Gastrocnemius medialis (tissue), 4 donors: Measurements from ENCODE around the gene SYCN. TPM values are rescaled to one million over a fixed set of nuclear protein-coding genes. Genes with fewer than 3 reads are reported as not detected.

ENCODE experiments used
- ATAC-seq, 2 donors: fragments of 150-250 bp; one replicate each; pipeline ENCODE4 v1.9.1; 2016
- DNase-seq, 2 donors: peaks; one replicate each; pipeline ENCODE4 v3.0.0-alpha.2; 2019
- H3K27ac ChIP-seq, 4 donors: fragments of 200-600 bp; sonication (generic); 1 replicate in 1 of 4; 2 replicates in 3 of 4; pipeline ENCODE4 v1.5.1; 2016 to 2018; ENCODE audit warnings: mild to moderate bottlenecking in 2 of 4, moderate library complexity in 1 of 4
- H3K27me3 ChIP-seq, 3 donors: fragments of 200-600 bp; sonication (generic) in 2 of 3; 1 replicate in 1 of 3; 2 replicates in 2 of 3; pipeline versions ENCODE4 v1.5.1 to v1.6.0; 2016 to 2019; ENCODE audit warnings: mild to moderate bottlenecking in 1 of 3, moderate library complexity in 1 of 3
- H3K36me3 ChIP-seq, 2 donors: fragments of 200-600 bp; sonication (generic) in 1 of 2; one replicate each; pipeline ENCODE4 v1.5.1; 2017 to 2018
- H3K4me1 ChIP-seq, 2 donors: fragments of 200-600 bp; sonication (generic) in 1 of 2; one replicate each; pipeline ENCODE4 v1.5.1; 2016 to 2017; ENCODE audit warnings: mild to moderate bottlenecking in 2 of 2
- H3K4me3 ChIP-seq, 4 donors: fragments of 200-600 bp; sonication (generic) in 3 of 4; 1 replicate in 1 of 4; 2 replicates in 3 of 4; pipeline ENCODE4 v1.5.1; 2016 to 2019; ENCODE audit warnings: mild to moderate bottlenecking in 2 of 4
- H3K9me3 ChIP-seq, 3 donors: fragments of 200-600 bp; sonication (generic) in 2 of 3; 1 replicate in 1 of 3; 2 replicates in 2 of 3; pipeline ENCODE4 v1.5.1; 2016 to 2019
- POLR2A ChIP-seq, 2 donors: fragments of 450-650 bp; IDR thresholded peaks; one replicate each; pipeline ENCODE4 v1.6.1; 2017; ENCODE audit warnings: antibody characterized with exemption in 2 of 2, mild to moderate bottlenecking in 2 of 2, moderate library complexity in 2 of 2
- in situ Hi-C, 4 donors: fragments of 200-750 bp; cut with MboI; loops; one replicate each; pipeline versions ENCODE4 v1.15.0 to v1.8.0; 2017; ENCODE audit warnings: low sequenced_read_pairs in 4 of 4
- intact Hi-C: fragments of 100-400 bp; cut with DNase I; formaldehyde crosslinking; loops from one replicate; pipeline ENCODE4 v1.15.1; 2023; ENCODE audit warnings: low total_unique reads
- total RNA-seq, 4 donors: library from RNA; depleted of rRNA; stranded (reverse); fragments of >200 nt; gene quantifications; one replicate each; pipeline versions ENCODE4 v1.1.0 to v1.2.3, GENCODE V29; 2016
- TF ChIP-seq, protein P1 (sequence below), 5 experiments: fragments of 450-650 bp in 3 of 5; fragments of 200-600 bp in 2 of 5; sonication (generic) in 2 of 5; IDR thresholded peaks in 4 of 5; conservative IDR thresholded peaks in 1 of 5; 1 replicate in 4 of 5; 2 replicates in 1 of 5; pipeline ENCODE4 v1.5.1; 2016 to 2019; ENCODE audit warnings: antibody characterized with exemption in 5 of 5, mild to moderate bottlenecking in 3 of 5, moderate library complexity in 3 of 5

Gene SYCN
- total RNA-seq, 4 donors from 2014 or later = not detected

DNA sequence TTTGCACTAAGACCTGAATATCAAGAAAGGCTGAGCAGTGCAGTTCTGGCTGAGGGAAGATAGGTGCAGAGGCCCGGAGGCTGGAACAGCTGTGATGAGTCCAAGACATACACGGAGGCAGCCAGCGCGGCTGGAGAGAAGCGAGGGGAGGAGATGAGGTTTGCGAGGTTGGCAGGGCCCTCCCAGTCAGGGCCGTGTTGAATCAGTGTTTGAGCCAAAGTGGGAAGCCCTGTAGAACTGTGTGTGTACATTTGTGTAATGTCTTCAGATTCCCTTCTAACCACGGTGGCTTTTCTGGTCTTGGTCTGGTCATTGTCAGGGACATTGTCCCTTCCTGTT, 43.6 kb downstream of the SYCN start:
- no peaks in the 10 kb centered on the region for H3K4me1 ChIP-seq
- DNase-seq = no peak
- no peak overlapping the region for H3K27ac ChIP-seq

DNA sequence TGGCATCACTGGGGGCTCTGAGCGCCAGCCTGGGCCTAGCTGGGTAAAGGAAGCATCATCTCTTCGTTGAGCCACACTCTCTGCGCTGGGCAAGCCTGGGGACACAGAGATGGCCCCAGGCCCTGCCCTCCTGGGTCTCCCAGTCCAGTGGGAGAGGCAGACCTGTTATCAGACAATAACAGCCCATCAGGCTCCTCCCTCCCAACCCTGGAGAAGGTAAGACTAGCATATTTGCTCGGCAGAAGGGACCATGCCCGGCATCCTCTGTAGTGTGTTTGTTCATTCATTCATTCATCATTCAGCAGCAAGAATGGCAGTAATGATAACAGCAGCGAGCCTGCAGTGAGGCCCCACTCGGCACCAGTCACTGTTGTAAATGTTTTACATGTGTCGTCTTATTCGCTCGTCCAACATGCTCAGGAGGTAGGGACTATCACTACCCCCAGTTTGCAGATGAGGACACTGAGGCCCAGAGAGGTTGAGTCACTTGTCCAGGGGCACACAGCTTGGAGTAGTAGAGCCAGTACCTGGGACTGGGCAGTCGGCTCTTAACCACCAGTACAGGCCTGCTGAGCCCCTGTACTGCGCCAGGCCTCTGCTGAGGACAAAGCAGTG, 45.3 kb downstream of the SYCN start:
- no peaks in the 10 kb centered on the region for H3K36me3 ChIP-seq
- in situ Hi-C loops = no loop called here
- DNase-seq = no peak
- intact Hi-C loops = no loop called here
- TF ChIP-seq, protein P1, sequence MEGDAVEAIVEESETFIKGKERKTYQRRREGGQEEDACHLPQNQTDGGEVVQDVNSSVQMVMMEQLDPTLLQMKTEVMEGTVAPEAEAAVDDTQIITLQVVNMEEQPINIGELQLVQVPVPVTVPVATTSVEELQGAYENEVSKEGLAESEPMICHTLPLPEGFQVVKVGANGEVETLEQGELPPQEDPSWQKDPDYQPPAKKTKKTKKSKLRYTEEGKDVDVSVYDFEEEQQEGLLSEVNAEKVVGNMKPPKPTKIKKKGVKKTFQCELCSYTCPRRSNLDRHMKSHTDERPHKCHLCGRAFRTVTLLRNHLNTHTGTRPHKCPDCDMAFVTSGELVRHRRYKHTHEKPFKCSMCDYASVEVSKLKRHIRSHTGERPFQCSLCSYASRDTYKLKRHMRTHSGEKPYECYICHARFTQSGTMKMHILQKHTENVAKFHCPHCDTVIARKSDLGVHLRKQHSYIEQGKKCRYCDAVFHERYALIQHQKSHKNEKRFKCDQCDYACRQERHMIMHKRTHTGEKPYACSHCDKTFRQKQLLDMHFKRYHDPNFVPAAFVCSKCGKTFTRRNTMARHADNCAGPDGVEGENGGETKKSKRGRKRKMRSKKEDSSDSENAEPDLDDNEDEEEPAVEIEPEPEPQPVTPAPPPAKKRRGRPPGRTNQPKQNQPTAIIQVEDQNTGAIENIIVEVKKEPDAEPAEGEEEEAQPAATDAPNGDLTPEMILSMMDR (IDR thresholded peaks at IDR 0.05 in 4 of 5, conservative IDR thresholded peaks at IDR 0.05 in 1 of 5) = no peak
- no peak for TF ChIP-seq POLR2A (IDR thresholded peaks at IDR 0.05)
- H3K4me3 ChIP-seq = no peak overlapping the region
- no peaks in the 10 kb centered on the region for H3K9me3 ChIP-seq
- no peaks in the 10 kb centered on the region for H3K4me1 ChIP-seq
- H3K27me3 ChIP-seq = no peaks in the 10 kb centered on the region
- no peak overlapping the region for H3K27ac ChIP-seq
- no peak for ATAC-seq

More for the DNA sequence above, 43.6 kb downstream of the SYCN start:
- TF ChIP-seq, protein P1 (IDR thresholded peaks at IDR 0.05 in 4 of 5, conservative IDR thresholded peaks at IDR 0.05 in 1 of 5) = no peak
- no peak for TF ChIP-seq POLR2A (IDR thresholded peaks at IDR 0.05)
- intact Hi-C loops (no loop called here), in situ Hi-C loops (no loop called here)
- Histone ChIP-seq H3K9me3 (no peaks in the 10 kb centered on the region), H3K27me3 (no peaks in the 10 kb centered on the region), H3K36me3 (no peaks in the 10 kb centered on the region), H3K4me3 (no peak overlapping the region)
- ATAC-seq = no peak

DNA sequence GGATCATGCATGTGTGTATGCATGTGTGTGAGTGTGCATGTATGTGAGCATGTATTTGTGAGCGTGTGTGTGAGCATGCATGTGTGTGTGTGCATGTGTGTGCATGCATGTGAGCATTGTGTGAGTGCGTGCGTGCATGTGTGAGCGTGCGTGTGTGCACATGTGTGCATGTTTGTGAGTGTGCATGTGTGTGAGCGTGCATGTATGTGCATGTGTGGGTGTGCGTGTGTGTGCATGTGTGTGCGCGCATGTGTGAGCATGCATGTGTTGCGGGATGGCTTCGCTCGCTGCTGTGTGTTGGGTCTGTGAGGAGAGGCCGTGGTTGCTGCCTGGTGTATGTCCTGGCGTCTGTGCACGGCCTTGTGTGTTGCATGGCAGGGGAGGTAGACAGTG, 46.1 kb downstream of the SYCN start:
- no peak for ATAC-seq
- Histone ChIP-seq H3K9me3 (no peaks in the 10 kb centered on the region), H3K36me3 (no peaks in the 10 kb centered on the region), H3K27ac (no peak overlapping the region), H3K4me1 (no peaks in the 10 kb centered on the region), H3K4me3 (no peak overlapping the region), H3K27me3 (no peaks in the 10 kb centered on the region)
- TF ChIP-seq, protein P1 (IDR thresholded peaks at IDR 0.05 in 4 of 5, conservative IDR thresholded peaks at IDR 0.05 in 1 of 5) = no peak
- no peak for TF ChIP-seq POLR2A (IDR thresholded peaks at IDR 0.05)
- in situ Hi-C loops = no loop called here
- no peak for DNase-seq
- intact Hi-C loops = no loop called here

DNA sequence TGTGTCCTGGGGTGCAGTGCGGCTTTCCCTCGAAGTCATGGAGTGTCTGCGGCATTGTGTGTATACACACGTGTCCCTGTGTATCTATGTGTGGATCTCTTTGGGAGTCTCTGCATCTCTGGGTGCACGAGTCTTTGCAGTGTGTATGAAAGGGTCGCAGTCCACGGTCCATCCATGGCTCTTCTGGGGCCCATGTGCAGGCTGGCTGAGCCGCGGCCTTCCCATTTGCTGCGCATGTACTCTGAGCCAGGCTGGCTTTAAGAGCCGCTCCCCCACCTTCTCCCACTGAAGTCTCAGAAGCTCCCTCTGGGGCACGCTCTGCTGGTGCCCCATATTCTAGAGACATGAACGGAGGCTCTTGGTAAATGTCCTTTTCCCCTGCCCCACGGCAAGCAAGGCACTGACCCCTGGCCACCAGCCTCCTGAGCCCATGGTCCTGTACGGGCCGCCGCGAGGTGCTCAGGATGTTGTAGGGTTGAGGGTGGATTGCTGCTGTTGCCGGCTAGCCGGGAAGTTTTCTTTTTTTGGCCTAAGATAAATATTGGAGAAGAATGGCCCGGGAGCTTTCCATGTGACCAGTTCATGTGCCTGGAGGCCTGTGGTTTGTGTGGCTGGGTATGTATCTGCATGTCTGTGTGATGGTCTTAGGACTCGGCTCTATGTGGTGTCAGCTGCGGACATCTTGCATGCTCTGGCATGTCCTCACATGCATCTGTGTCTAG, 46.6 kb downstream of the SYCN start:
- in situ Hi-C loops = no loop called here
- Histone ChIP-seq H3K27me3 (no peaks in the 10 kb centered on the region), H3K9me3 (no peaks in the 10 kb centered on the region), H3K27ac (no peak overlapping the region), H3K4me3 (no peak overlapping the region), H3K36me3 (no peaks in the 10 kb centered on the region), H3K4me1 (no peaks in the 10 kb centered on the region)
- intact Hi-C loops = no loop called here
- DNase-seq = no peak
- no peak for TF ChIP-seq POLR2A (IDR thresholded peaks at IDR 0.05)
- TF ChIP-seq, protein P1 (IDR thresholded peaks at IDR 0.05 in 4 of 5, conservative IDR thresholded peaks at IDR 0.05 in 1 of 5) = no peak
- no peak for ATAC-seq
